T-helper 2 cell treated with Interferon-gamma antibody and Interleukin-4, amounts not matched to agents 100 ng/mL and 5 ng/mL, for 36 hours (primary cell): ENCODE data around the gene SMO. TPM values are rescaled to one million over a fixed set of nuclear protein-coding genes. Genes with fewer than 3 reads are reported as not detected.

Source experiments
- intact Hi-C: fragments of 100-400 bp; cut with micrococcal nuclease; formaldehyde crosslinking; loops from one replicate; pipeline ENCODE4 v1.15.1; 2023
- total RNA-seq: library from RNA; stranded (reverse); gene quantifications from 2 replicates; pipeline ENCODE4 v1.2.3, GENCODE V29; 2022

Gene SMO
- 0.05 and 0.14 TPM in 2 replicates for total RNA-seq

DNA sequence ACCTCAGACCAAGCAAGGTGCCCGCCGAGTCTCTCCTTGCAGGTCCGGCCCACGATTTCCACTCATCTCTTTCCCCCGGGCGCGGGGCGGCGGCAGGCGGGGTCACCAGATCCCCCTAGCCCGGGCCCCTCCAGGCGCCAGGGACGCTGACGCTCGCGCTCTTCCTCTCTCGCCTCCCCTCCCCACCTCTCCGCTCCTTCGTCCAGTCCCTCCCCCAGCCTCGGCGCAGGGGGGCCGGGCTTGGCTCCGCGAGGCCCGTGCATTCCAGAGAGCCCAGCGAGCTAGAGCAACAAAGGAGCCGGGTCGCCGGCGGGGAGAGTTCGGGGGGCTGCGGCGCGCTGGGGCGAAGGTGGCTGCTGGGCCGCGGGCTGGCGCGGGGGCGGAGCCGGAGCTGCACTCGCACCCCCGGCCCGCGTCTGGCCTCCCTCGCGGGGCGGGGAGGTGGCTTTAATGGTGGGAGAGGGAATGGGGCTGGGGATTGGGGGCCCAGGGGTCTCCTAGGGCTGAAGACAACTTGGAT, at the start of gene SMO:
Gene SMO (plus strand): TSS at position 262 of the 520 bp plus-strand sequence. CDS start 519 bp downstream, outside the sequence.
- intact Hi-C loops, result no loop called here

DNA sequence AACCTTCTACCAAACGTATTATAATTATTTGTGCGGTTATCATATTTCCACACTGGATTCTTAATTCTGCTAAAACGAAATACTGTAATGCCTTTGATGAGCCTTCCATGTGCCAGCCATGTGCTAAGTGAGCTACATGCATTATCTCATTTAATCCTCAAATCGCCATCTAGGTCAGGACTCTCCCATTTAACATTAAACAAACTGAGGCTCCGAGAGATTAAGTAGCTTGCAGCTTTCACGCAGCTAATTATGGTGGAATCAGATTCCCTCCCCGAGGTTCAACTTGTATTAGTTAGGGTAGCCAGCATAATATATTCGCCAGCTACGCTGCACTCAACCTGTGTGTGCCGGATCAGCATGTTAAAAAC, 44.7 kb upstream of the SMO start:
- intact Hi-C loops, result no loop called here

DNA sequence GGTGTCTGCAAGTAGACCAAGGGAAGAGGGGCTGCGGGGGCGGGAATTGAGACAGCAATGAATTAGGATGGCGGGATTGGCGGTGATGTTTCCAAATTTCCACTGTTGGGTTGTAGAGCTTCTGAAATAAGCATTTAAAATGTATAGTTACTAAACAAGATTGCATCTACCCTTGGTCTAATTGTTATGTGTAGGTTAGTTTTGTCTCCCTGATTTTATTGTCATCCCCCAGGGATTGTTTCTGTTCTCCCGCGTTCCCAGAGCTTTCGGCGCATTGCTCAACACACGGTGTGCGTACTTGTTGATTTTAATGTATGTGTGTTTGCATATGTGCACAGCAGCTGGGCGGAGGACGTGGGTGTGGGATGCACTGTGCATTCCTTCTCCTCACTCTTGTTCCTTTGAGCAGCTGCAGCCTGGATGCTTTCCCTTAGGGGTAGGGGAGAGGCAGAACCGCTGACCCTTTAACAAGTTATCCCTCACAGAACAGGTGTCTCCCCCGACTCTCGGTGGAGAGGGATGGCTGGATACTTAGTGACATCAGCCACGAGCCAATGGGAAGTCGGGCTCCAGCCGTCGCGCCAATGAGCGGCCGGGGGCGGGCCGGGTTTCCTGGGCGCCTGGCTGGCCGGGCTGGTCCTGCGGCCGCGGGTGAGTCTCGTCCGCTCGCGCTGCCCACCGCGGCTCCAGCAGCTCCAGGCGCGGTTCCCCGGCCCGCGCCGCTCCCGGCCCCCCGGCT, 44.2 kb upstream of the SMO start, which contains the start of gene TSPAN33:
Gene TSPAN33 (plus strand): TSS at position 613 of the 739 bp plus-strand sequence. CDS start 274 bp downstream, outside the sequence.
- intact Hi-C loops, result no loop called here

GRCh38 chr7:129144834-129145668, 43.4 kb upstream of the SMO start:
- intact Hi-C loops, result no loop called here

DNA sequence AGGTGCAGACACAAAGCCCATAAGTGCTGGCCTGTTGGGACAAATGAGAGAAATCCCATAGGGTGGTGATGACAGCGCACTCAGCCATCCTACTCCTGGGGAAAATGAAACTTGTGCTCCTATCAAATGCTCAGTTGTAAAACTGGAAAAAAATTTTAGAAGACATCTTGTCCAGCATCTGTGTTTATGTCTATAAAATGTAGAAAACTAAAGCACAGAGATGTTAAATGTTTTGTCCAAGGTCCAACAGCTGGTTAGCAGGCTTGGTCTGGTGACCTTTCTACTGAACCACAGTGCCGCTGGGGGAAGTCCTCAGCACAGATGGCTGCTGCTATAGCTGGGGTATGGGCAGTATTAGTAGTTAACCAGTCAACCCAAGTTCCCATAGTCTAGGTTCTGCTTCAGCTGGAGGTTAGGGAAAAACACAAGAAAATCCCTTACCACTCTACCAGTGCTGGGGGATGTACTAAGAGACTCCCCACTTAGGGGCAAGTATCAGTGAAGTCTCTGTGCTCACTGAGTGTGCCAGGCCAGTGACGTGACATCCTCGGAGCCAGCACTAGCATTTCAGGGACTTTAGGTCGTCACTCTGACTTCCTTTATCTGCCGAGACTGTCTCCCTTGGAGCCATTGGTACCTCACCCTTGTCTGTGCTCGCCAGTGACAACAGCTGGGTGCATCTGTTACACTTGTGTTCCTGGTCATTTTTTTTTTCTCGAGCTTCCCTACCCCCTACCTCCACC, 42.0 kb upstream of the SMO start:
- intact Hi-C loops, result no loop called here

- intact Hi-C loops, result no loop called here
These were observed 40.7 kb upstream of the SMO start for GRCh38 chr7:129147731-129148130.

GRCh38 chr7:129149511-129149910, 38.9 kb upstream of the SMO start:
- intact Hi-C loops, result no loop called here

DNA sequence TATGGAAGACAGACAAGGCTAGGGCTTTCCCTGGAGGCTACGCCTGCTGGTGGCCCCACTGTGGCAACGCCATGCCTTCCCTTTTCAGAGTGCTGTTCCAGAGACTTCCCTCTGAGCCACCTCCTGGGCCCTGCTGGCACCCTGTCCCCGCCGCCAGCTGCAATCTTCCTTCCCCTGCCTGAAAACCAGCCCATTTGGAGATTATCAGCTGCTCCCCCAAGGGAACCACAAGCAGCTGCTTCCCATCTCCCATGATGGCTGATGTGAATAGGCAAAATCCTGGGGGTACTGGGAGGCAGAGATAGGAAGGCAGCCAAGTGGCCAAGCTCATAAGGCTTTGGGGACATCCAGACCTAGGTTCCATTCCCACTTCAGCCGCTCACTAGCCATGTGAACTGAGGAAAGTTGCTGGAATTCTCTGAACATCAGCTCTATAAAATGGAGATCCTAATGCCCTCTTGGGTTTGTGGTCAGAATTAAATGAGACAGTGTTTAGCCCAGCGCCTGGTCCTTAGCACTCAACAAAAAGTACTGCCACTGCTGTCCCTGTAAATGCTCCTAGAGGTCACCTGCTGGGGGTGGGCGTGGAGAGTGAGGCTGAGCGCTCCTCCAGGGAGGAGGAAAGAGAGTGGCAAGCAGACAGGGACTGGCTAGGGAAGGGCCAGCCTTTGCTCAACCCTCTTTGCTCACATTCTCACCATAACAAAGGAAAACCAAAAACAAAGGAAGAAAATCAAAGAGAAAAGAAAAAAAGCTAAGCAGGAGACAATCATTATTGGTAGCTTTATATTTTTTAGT, 38.0 kb upstream of the SMO start:
- intact Hi-C loops, result no loop called here

DNA sequence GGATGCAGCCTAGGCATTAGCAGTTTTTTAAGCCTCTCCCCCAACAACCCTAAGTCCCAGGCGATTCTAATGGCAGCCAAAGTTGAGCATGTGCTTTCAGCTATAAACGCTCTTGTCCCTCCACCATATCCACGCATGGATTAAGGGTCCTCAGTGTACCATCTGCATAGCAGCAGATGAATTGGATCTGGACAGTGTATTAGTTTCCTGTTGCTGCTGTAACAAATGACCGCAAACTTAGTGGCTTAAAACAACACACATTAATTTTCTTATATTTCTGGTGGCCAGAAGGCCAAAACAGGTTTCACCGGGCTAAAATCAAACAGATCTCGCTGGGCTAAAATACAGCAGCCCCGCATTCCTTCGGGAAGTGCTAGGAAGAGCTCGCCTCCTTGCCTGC, 30.8 kb upstream of the SMO start:
- intact Hi-C loops, result no loop called here

GRCh38 chr7:129159539-129159938, 28.9 kb upstream of the SMO start:
- intact Hi-C loops, result no loop called here

- intact Hi-C loops, result no loop called here
These were observed 28.1 kb upstream of the SMO start for GRCh38 chr7:129160161-129160905.

DNA sequence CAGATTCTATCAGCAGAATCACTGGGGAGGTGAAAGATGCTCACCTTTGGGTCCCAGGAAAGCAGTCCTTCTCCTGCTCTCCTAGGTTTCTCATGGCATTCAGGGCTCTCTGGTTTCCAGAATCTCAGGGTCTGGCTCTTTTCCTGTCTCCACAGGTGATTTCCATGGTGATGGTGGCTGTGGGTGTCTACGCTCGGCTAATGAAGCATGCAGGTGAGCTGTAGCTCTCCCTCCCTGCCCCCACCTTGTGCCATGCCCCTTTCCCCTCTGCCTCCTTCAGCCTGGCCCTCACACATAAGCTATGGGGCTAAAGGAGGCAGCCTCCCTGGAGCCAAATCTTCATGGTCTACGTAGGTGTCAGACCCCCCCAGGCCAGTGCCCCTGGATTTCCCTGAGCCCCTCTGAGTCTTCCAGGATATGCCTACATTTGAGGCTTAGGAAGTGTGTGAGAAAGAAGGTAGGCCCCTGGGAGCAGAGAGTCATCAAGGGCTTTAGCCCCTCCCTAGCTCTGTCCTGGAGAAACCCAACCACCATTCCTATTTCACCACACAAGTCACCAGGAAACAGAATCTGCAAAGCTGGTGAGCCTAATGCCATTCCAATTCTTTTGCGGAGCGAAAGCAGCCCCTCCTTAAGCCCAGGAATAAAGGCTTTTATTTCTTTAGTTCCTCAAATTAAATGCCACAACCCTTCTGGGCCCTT, 26.8 kb upstream of the SMO start:
- intact Hi-C loops, result no loop called here

DNA sequence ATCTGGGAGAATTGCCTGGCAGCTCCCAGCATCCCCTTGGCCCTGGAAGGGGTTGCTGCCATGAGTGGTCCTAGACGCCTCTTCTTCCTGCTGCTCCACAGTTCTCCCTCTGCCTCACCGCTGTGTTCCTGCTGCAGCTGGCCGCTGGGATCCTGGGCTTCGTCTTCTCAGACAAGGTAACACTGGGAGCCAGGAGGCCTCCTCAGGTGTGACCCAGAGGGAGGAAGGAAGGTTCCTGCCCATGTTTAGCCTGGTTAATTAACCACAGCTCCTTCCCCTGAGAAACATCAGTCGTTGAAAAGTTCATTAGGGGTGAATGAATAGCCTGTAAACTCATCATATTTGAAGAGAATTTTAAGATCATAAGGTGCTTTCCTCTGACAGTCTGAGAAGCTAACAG, 25.7 kb upstream of the SMO start:
- intact Hi-C loops, result no loop called here

GRCh38 chr7:129163875-129164544, 24.4 kb upstream of the SMO start:
- intact Hi-C loops, result loop anchor here (2.0 kb wide), 1 partner anchor 47 kb away; no protein-coding TSS in a partner anchor

GRCh38 chr7:129166745-129167144, 21.7 kb upstream of the SMO start:
- intact Hi-C loops, result no loop called here

- intact Hi-C loops, result no loop called here
These were observed 20.6 kb upstream of the SMO start for GRCh38 chr7:129167817-129168216.

DNA sequence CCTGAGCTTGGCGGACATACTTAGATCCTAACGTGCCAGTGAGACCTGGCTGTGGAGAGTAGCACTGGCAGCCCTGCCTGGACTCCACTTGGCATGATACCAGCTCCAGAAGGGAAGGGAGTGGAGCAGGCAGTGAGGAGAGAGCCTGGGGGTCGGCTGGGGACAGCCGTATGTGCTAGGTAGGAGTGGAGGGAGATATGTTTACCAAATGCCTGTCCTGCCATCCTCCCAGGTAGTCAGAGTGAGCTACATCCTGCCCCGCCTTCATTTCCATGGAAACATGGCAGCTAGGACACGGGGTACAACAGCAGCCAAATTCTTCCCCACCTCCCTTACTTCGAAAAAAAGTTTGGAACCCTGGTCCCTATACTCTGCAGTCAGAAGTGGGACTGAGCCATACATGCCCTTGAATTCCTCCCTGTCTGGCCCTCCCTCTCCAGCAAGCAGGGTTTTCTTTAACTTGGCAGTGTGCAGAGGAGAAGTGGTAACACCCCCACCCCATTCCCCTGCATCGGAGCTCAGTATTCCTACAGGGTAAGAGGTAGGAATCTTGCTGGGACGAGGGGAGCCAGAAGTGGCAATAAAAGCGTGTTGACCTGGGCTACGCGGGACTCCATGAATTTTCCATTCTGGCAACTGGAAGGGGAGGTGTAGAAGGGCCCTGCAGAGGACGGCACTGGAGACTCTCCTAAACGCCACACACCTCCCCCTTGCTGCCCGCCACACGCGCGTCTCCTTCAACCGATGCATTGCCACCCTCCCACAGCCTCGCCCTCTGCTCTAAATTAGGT, 20.0 kb upstream of the SMO start:
- intact Hi-C loops, result no loop called here

DNA sequence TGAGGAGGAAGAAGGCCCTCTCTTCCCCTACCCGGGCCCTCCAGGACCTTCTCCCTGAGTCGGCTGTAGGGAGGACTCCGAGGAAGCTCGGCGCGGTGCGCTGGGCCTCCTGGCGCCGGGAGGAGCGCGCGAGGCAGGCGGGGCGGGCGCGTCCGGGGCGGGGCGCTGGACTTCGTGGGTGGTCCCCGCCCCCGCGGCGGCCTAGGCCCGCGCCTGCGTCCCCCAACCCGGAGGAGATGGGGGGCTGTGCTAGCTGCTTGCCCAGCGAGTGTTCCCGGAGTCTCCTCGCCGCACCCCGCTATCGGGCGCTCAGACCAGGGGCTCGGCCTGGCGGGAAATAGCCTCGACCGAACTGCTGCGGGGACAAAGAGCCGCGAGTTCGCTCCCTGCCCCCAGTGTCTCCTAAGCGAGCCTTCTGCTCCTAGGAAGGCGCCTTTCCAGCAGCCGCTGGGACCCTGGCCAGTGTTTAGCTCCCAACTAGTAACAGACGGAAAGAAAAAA, 19.2 kb upstream of the SMO start:
- intact Hi-C loops, result no loop called here
